ENCODE measurements around the gene ODF2L.

ODF2L gene

GRCh38 chr1:86395751-86396497, at the start of gene ODF2L:
Gene ODF2L (minus strand): TSS chr1:86396323. CDS start chr1:86387027, 9,296 bp downstream.
- peak; percentile 75 for DNase-seq

GRCh38 chr1:86445919-86446318, 49.8 kb upstream of the ODF2L start:
- no peak for DNase-seq

- DNase-seq, result no peak
Measured at GRCh38 chr1:86441997-86442396, 45.9 kb upstream of the ODF2L start.

- no peak for DNase-seq
Measured at GRCh38 chr1:86441581-86441980, 45.5 kb upstream of the ODF2L start.

- DNase-seq, result no peak
Measured at GRCh38 chr1:86436041-86436440, 39.9 kb upstream of the ODF2L start.

GRCh38 chr1:86435327-86435726, 39.2 kb upstream of the ODF2L start:
- DNase-seq, result no peak

- no peak for DNase-seq
Measured at GRCh38 chr1:86434059-86434458, 37.9 kb upstream of the ODF2L start.

GRCh38 chr1:86430376-86430775, 34.3 kb upstream of the ODF2L start:
- DNase-seq, result no peak

GRCh38 chr1:86429835-86430234, 33.7 kb upstream of the ODF2L start:
- DNase-seq, result no peak

- no peak for DNase-seq
Measured at GRCh38 chr1:86429122-86429725, 33.1 kb upstream of the ODF2L start.

GRCh38 chr1:86423873-86424272, 27.8 kb upstream of the ODF2L start, which contains the start of gene CLCA2:
Gene CLCA2 (plus strand): TSS chr1:86424171. CDS start chr1:86424248, 77 bp downstream.
- DNase-seq, result no peak

- DNase-seq, result no peak
Measured at GRCh38 chr1:86423473-86423872, 27.4 kb upstream of the ODF2L start.

- no peak for DNase-seq
Measured at GRCh38 chr1:86421601-86422280, 25.6 kb upstream of the ODF2L start.

- peak; percentile 19 for DNase-seq
Measured at GRCh38 chr1:86419277-86419903, 23.3 kb upstream of the ODF2L start.

- DNase-seq, result peak; percentile 95
Measured at GRCh38 chr1:86416343-86416742, 20.2 kb upstream of the ODF2L start.

GRCh38 chr1:86410879-86411278, 14.8 kb upstream of the ODF2L start:
- DNase-seq, result no peak

- no peak for DNase-seq
Measured at GRCh38 chr1:86409416-86410021, 13.4 kb upstream of the ODF2L start.

- no peak for DNase-seq
Measured at GRCh38 chr1:86396498-86396890, 371 bp upstream of the ODF2L start.

GRCh38 chr1:86394416-86394815, 1.7 kb downstream of the ODF2L start:
- no peak for DNase-seq

- no peak for DNase-seq
Measured at GRCh38 chr1:86389307-86389706, 6.8 kb downstream of the ODF2L start.

GRCh38 chr1:86388777-86389176, 7.3 kb downstream of the ODF2L start:
- no peak for DNase-seq

- DNase-seq, result no peak
Measured at GRCh38 chr1:86387916-86388627, 8.1 kb downstream of the ODF2L start.
